ENCODE measurements around the gene RASIP1. TPM values are rescaled to one million over a fixed set of nuclear protein-coding genes. Genes with fewer than 3 reads are reported as not detected.

Gene RASIP1
- total RNA-seq, 1 donor from 2014 or later = 31.2 TPM

DNA sequence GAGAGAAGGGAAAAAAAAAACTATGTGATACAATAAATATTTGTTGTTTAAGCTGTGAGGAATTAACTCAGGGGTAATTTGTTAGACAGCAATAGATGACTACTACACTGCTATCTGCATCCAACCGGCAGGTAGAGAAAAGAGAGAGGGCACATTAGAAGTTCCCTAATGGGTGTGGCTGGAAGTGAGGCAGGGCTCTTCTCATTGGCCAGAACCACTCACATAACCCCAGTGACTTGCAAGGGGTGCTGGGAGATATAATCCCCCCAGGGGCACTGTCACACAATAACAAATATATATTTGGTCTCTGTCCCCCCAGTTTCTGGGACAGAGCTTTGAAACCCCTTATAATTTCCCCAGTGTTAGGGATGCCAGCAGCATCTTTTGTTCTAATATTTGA is 39.2 kb upstream of the RASIP1 start:
- TF ChIP-seq POLR2AphosphoS5 (IDR thresholded peaks at IDR 0.05; ENCODE audit: insufficient read depth in 1 of 2, low read depth in 1 of 2) (no peak), POLR2A (IDR thresholded peaks at IDR 0.05) (no peak)
- TF ChIP-seq, protein P1, sequence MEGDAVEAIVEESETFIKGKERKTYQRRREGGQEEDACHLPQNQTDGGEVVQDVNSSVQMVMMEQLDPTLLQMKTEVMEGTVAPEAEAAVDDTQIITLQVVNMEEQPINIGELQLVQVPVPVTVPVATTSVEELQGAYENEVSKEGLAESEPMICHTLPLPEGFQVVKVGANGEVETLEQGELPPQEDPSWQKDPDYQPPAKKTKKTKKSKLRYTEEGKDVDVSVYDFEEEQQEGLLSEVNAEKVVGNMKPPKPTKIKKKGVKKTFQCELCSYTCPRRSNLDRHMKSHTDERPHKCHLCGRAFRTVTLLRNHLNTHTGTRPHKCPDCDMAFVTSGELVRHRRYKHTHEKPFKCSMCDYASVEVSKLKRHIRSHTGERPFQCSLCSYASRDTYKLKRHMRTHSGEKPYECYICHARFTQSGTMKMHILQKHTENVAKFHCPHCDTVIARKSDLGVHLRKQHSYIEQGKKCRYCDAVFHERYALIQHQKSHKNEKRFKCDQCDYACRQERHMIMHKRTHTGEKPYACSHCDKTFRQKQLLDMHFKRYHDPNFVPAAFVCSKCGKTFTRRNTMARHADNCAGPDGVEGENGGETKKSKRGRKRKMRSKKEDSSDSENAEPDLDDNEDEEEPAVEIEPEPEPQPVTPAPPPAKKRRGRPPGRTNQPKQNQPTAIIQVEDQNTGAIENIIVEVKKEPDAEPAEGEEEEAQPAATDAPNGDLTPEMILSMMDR (IDR thresholded peaks at IDR 0.05) = no peak
- intact Hi-C loops (cut with DNase I) = loop anchor here (5.0 kb wide), 1 partner anchor 132 kb away; the partner anchor contains the start of gene CA11
- peaks cover 22% of the 10 kb centered on the region for H3K4me1 ChIP-seq
- no peaks in the 10 kb centered on the region for H3K36me3 ChIP-seq
- H3K4me3 ChIP-seq = no peak overlapping the region
- H3K9me3 ChIP-seq = no peaks in the 10 kb centered on the region
- H3K27ac ChIP-seq = no peak overlapping the region
- no peak for DNase-seq (ENCODE audit: extremely low spot score in 2 of 2)
- H3K27me3 ChIP-seq = no peaks in the 10 kb centered on the region

DNA sequence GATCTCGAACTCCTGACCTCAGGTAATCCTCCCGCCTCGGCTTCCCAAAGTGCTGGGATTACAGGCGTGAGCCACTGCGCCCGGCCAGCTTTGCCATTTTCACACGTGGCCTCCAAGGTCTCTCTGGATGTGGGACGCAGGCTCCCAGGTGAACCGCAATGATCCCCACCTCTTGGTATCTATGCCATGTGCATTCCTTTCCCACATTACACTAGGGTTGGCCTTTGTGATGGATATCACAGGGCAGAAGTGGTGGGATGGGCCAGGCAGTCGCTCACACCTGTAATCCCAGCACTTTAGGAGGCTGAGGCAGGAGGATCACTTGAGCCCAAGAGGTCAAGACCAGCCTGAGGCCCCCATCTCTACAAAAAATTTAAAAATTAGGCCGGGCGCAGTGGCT is 37.3 kb upstream of the RASIP1 start:
- TF ChIP-seq, protein P1 (IDR thresholded peaks at IDR 0.05) = no peak
- TF ChIP-seq POLR2A (IDR thresholded peaks at IDR 0.05) (no peak), POLR2AphosphoS5 (IDR thresholded peaks at IDR 0.05; ENCODE audit: insufficient read depth in 1 of 2, low read depth in 1 of 2) (no peak)
- H3K4me3 ChIP-seq = no peak overlapping the region
- no peaks in the 10 kb centered on the region for H3K36me3 ChIP-seq
- H3K9me3 ChIP-seq = no peaks in the 10 kb centered on the region
- no peak for DNase-seq (ENCODE audit: extremely low spot score in 2 of 2)
- H3K27ac ChIP-seq = no peak overlapping the region
- intact Hi-C loops (cut with DNase I) = no loop called here
- no peaks in the 10 kb centered on the region for H3K27me3 ChIP-seq
- peaks cover 20% of the 10 kb centered on the region for H3K4me1 ChIP-seq

DNA sequence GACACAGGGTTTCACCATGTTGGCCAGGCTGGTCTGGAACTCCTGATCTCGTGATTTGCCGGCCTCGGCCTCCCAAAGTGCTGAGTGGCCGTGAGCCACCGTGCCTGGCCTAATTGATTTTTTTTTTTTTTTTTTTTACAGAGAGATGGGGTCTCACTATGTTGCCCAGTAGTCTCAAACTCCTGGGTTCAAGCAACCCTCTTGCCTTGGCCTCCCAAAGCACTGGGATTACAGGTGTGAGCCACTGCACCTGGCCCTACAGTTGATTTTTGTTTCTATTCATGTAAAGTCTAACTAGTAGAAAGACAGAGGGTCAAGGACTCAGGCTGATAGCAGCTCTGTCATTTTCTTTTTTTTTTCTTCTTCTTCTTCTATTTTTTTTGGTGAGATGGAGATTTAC is 36.7 kb upstream of the RASIP1 start:
- intact Hi-C loops (cut with DNase I) = no loop called here
- TF ChIP-seq POLR2AphosphoS5 (IDR thresholded peaks at IDR 0.05; ENCODE audit: insufficient read depth in 1 of 2, low read depth in 1 of 2) (no peak), POLR2A (IDR thresholded peaks at IDR 0.05) (no peak)
- TF ChIP-seq, protein P1 (IDR thresholded peaks at IDR 0.05) = no peak
- no peak for DNase-seq (ENCODE audit: extremely low spot score in 2 of 2)
- Histone ChIP-seq H3K27me3 (no peaks in the 10 kb centered on the region), H3K27ac (no peak overlapping the region), H3K9me3 (no peaks in the 10 kb centered on the region), H3K4me3 (no peak overlapping the region), H3K4me1 (peaks cover 17% of the 10 kb centered on the region), H3K36me3 (no peaks in the 10 kb centered on the region)

DNA sequence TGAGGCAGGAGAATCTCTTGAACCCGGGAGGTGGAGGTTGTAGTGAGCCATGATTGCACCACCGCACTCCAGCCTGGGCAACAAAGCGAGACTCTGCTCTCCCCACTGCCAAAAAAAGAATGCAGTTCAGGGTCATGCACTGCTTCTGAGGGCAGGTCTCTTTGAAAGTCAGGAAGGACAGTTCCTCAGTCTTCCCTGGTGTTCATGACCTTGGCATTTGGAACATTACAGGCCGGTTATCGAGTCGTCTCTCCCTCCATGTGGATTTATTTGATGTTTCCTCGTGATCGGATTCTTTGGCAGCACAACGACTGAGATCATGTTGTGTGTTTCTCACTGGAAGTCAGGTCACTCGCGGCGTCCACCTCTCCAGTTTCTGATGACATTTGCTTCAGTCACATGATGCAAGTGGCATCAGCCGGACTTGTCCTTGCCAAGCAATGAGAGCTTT is 32.1 kb upstream of the RASIP1 start:
- no peaks in the 10 kb centered on the region for H3K9me3 ChIP-seq
- intact Hi-C loops (cut with DNase I) = no loop called here
- TF ChIP-seq, protein P1 (IDR thresholded peaks at IDR 0.05) = no peak
- TF ChIP-seq POLR2AphosphoS5 (IDR thresholded peaks at IDR 0.05; ENCODE audit: insufficient read depth in 1 of 2, low read depth in 1 of 2) (no peak), POLR2A (IDR thresholded peaks at IDR 0.05) (no peak)
- no peaks in the 10 kb centered on the region for H3K4me1 ChIP-seq
- no peaks in the 10 kb centered on the region for H3K36me3 ChIP-seq
- no peak for DNase-seq (ENCODE audit: extremely low spot score in 2 of 2)
- no peak overlapping the region for H3K4me3 ChIP-seq
- H3K27ac ChIP-seq = no peak overlapping the region
- no peaks in the 10 kb centered on the region for H3K27me3 ChIP-seq

DNA sequence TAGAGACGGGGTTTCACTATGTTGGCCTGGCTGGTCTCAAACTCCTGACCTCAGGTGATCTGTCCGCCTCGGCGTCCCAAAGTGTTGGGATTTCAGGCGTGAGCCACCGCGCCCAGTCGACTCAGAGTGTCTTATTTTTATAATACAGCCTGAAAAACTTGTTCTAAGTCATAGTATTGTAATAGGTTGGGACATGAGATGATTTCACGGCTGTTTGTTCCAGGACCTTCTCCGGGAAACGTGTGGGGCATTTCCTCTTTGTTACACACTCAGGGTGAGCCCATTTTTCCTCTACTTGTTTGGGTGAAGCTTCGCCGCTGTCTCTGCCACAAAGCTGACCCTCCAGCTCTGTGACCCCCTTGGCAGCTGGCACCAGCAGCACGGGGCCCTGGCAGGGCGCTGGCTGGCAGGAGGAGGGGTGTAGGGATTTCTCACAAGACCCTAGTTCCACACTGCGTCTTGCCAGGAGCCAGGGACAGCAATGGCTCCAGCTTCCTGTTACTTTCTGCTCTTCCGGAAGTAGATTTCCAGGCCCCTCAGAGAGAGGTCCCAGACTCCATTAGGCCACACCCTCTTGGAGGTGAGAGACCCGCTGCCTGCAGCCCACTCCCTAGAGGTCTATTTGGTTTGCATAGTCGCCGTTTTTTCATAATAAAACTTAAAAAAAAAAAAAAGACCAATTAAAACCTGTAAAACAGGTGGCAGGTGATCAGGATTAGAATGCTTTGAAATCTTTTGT is 30.5 kb upstream of the RASIP1 start:
- Histone ChIP-seq H3K4me3 (no peak overlapping the region), H3K4me1 (no peaks in the 10 kb centered on the region), H3K27ac (peak overlapping the region; percentile 5), H3K9me3 (no peaks in the 10 kb centered on the region), H3K36me3 (no peaks in the 10 kb centered on the region), H3K27me3 (no peaks in the 10 kb centered on the region)
- no peak for DNase-seq (ENCODE audit: extremely low spot score in 2 of 2)
- TF ChIP-seq POLR2AphosphoS5 (IDR thresholded peaks at IDR 0.05; ENCODE audit: insufficient read depth in 1 of 2, low read depth in 1 of 2) = peak; percentile 21 to 59
- TF ChIP-seq, protein P1 (IDR thresholded peaks at IDR 0.05) = no peak
- intact Hi-C loops (cut with DNase I) = no loop called here
